ENCODE measurements around the gene CLTA. TPM values are rescaled to one million over a fixed set of nuclear protein-coding genes. Genes with fewer than 3 reads are reported as not detected.

CLTA gene
- total RNA-seq, 2 experiments from 2014 or later, result 150 to 171 TPM

DNA sequence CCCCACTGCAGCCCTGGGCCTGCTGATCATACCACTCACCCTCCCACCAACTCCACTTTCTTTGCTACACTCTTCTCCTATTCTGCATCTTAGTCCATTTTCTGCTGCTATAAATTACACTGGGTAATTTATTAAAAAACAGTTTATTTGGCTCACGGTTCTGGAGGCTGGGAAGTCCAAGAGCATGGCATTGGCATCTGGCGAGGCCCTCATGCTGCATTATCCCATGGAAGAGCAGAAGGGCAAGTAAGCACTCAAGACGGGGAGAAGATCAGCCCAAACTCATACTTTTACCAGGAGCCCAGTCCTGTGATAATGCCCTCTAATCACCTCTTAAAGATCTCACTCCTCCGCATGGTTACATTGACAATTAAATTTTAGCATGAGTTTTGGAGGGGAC lies 44.8 kb upstream of the CLTA start:
- H3K4me2 ChIP-seq (ENCODE audit: low read length), result no peak overlapping the region
- no peaks in the 10 kb centered on the region for H3K79me2 ChIP-seq (ENCODE audit: insufficient read depth, low read depth, low read length)
- H3K9me2 ChIP-seq (ENCODE audit: insufficient read depth, low read length), result no peaks in the 10 kb centered on the region
- H3K4me3 ChIP-seq (ENCODE audit: low read depth, low read length, poor library complexity, severe bottlenecking), result no peak overlapping the region
- intact Hi-C loops (cut with micrococcal nuclease; ENCODE audit: unreplicated experiment), result no loop called here
- no peak for TF ChIP-seq CTCF (conservative IDR thresholded peaks at IDR 0.05; ENCODE audit: low read length)
- no peak for TF ChIP-seq EZH2phosphoT487 (IDR thresholded peaks at IDR 0.05; ENCODE audit: borderline replicate concordance, low read depth, low read length)
- H3K36me3 ChIP-seq (ENCODE audit: insufficient read depth, low read length), result no peaks in the 10 kb centered on the region
- peaks cover 18% of the 10 kb centered on the region for H3K4me1 ChIP-seq (ENCODE audit: insufficient read depth, low read length, poor library complexity, severe bottlenecking)
- ChIA-PET CTCF (ENCODE audit: unreplicated experiment) (no interaction called here), POLR2A (no interaction called here)
- no peak for DNase-seq (ENCODE audit: low spot score)
- H4K20me1 ChIP-seq (ENCODE audit: insufficient read depth, low read length), result no peaks in the 10 kb centered on the region
- no TSS peak for BruUV-seq (replicated peaks)
- peaks cover 12% of the 10 kb centered on the region; the same call in 1 of the 2 replicates for H3K9me3 ChIP-seq (ENCODE audit: low read length)
- H3K27ac ChIP-seq (ENCODE audit: low read depth, low read length, poor library complexity, severe bottlenecking), result no peak overlapping the region
- no peak overlapping the region for H2AFZ ChIP-seq (ENCODE audit: low read length)

GRCh38 chr9:36146651-36147050 lies 44.1 kb upstream of the CLTA start:
- Histone ChIP-seq H3K9me2 (ENCODE audit: insufficient read depth, low read length) (no peaks in the 10 kb centered on the region), H3K36me3 (ENCODE audit: insufficient read depth, low read length) (no peaks in the 10 kb centered on the region), H3K79me2 (ENCODE audit: insufficient read depth, low read depth, low read length) (no peaks in the 10 kb centered on the region), H3K4me1 (ENCODE audit: insufficient read depth, low read length, poor library complexity, severe bottlenecking) (peaks cover 25% of the 10 kb centered on the region), H4K20me1 (ENCODE audit: insufficient read depth, low read length) (no peaks in the 10 kb centered on the region), H3K9me3 (ENCODE audit: low read length) (peaks cover 12% of the 10 kb centered on the region; the same call in 1 of the 2 replicates), H2AFZ (ENCODE audit: low read length) (no peak overlapping the region), H3K4me2 (ENCODE audit: low read length) (no peak overlapping the region), H3K4me3 (ENCODE audit: low read depth, low read length, poor library complexity, severe bottlenecking) (no peak overlapping the region), H3K27ac (ENCODE audit: low read depth, low read length, poor library complexity, severe bottlenecking) (no peak overlapping the region)
- no peak for DNase-seq (ENCODE audit: low spot score)
- POLR2A ChIA-PET, result interaction anchor here (1.2 kb wide), 1 partner anchor 38 kb away, joined by 3 read pairs; no protein-coding TSS in a partner anchor
- no peak for TF ChIP-seq CTCF (conservative IDR thresholded peaks at IDR 0.05; ENCODE audit: low read length)
- TF ChIP-seq EZH2phosphoT487 (IDR thresholded peaks at IDR 0.05; ENCODE audit: borderline replicate concordance, low read depth, low read length), result no peak
- intact Hi-C loops (cut with micrococcal nuclease; ENCODE audit: unreplicated experiment), result no loop called here
- CTCF ChIA-PET (ENCODE audit: unreplicated experiment), result no interaction called here
- no TSS peak for BruUV-seq (replicated peaks)

- no peak overlapping the region for H3K4me2 ChIP-seq (ENCODE audit: low read length)
- no peaks in the 10 kb centered on the region for H3K36me3 ChIP-seq (ENCODE audit: insufficient read depth, low read length)
- intact Hi-C loops (cut with micrococcal nuclease; ENCODE audit: unreplicated experiment), result no loop called here
- no peak overlapping the region for H3K4me3 ChIP-seq (ENCODE audit: low read depth, low read length, poor library complexity, severe bottlenecking)
- no peaks in the 10 kb centered on the region for H3K79me2 ChIP-seq (ENCODE audit: insufficient read depth, low read depth, low read length)
- no peaks in the 10 kb centered on the region for H4K20me1 ChIP-seq (ENCODE audit: insufficient read depth, low read length)
- no peaks in the 10 kb centered on the region for H3K9me2 ChIP-seq (ENCODE audit: insufficient read depth, low read length)
- ChIA-PET CTCF (ENCODE audit: unreplicated experiment) (no interaction called here), POLR2A (interaction anchor here (1.1 to 1.2 kb wide), 2 partner anchors 39 to 43 kb away, joined by 3 read pairs; partner anchors contain the start of gene CLTA)
- no TSS peak for BruUV-seq (replicated peaks)
- peaks cover 12% of the 10 kb centered on the region; the same call in 1 of the 2 replicates for H3K9me3 ChIP-seq (ENCODE audit: low read length)
- H3K27ac ChIP-seq (ENCODE audit: low read depth, low read length, poor library complexity, severe bottlenecking), result no peak overlapping the region
- no peak overlapping the region for H2AFZ ChIP-seq (ENCODE audit: low read length)
- DNase-seq (ENCODE audit: low spot score), result no peak
- H3K4me1 ChIP-seq (ENCODE audit: insufficient read depth, low read length, poor library complexity, severe bottlenecking), result peaks cover 35% of the 10 kb centered on the region
- no peak for TF ChIP-seq CTCF (conservative IDR thresholded peaks at IDR 0.05; ENCODE audit: low read length)
- TF ChIP-seq EZH2phosphoT487 (IDR thresholded peaks at IDR 0.05; ENCODE audit: borderline replicate concordance, low read depth, low read length), result no peak
These were observed 43.1 kb upstream of the CLTA start for GRCh38 chr9:36147441-36148175.
